Activated T-helper 17 cell treated with anti-CD3 and anti-CD28 coated beads, Interleukin-2, amount 50 U/mL, for 72 hours (primary cell): ENCODE data around the gene CUL4A. TPM values are rescaled to one million over a fixed set of nuclear protein-coding genes. Genes with fewer than 3 reads are reported as not detected.

ENCODE experiments used
- ATAC-seq: fragments of 150-1000 bp; cut with Tn5 transposase; replicated peaks from 2 replicates; pipeline ENCODE4 v1.10.0; 2021; ENCODE audit warnings: mild to moderate bottlenecking, moderate library complexity
- H3K27ac Mint-ChIP-seq: one replicate; pipeline ENCODE4 v1.8.0; 2022; ENCODE audit warnings: mixed read lengths
- H3K27me3 Mint-ChIP-seq: one replicate; pipeline ENCODE4 v1.8.0; 2022; ENCODE audit warnings: mixed read lengths
- H3K36me3 Mint-ChIP-seq: one replicate; pipeline ENCODE4 v1.8.0; 2022; ENCODE audit warnings: low read depth, mild to moderate bottlenecking, mixed read lengths
- H3K4me1 Mint-ChIP-seq: one replicate; pipeline ENCODE4 v1.8.0; 2022; ENCODE audit warnings: mixed read lengths
- H3K4me3 Mint-ChIP-seq: one replicate; pipeline ENCODE4 v1.8.0; 2022; ENCODE audit warnings: mild to moderate bottlenecking, mixed read lengths
- H3K9me3 Mint-ChIP-seq: one replicate; pipeline ENCODE4 v1.8.0; 2022; ENCODE audit warnings: mixed read lengths
- total RNA-seq, 2 donors: library from RNA; stranded (reverse); gene quantifications; one replicate each; pipeline ENCODE4 v1.2.3, GENCODE V29; 2022

Gene CUL4A
- total RNA-seq, 2 donors from 2014 or later = 98.9 to 100 TPM

DNA sequence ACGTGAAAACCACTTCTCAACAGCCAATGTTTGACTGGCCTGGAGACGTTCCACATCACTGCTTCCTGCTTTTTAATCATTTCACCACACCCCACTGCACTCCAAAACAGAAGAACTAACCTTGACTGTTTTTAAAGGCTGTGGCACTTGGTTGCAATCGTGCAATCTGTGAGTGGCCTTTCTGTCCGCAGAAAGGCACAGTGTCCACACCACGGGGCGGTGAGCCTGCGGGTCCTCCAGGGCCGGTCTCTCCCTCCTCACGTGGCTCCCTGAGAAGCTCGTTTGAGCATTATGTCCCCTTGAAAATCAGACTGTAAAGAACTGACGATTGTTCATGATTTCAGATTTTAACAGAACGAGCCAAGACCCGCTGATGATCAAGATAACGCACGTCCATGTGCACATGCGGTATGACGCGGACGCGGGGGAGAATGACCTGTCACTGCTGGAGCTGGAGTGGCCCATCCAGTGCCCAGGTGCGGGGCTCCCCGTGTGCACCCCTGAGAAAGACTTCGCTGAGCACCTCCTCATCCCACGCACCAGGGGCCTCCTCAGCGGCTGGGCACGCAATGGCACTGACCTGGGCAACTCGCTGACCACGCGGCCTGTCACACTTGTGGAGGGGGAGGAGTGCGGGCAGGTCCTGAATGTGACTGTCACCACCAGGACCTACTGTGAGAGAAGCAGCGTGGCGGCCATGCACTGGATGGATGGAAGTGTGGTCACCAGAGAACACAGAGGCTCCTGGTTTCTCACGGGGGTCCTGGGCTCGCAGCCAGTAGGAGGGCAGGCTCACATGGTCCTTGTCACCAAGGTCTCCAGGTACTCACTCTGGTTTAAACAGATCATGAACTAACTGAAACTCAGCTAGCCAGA, 37.9 kb upstream of the CUL4A start:
- H3K9me3 Mint-ChIP-seq = peaks cover 4% of the 10 kb centered on the region
- peaks cover 6% of the 10 kb centered on the region for H3K4me1 Mint-ChIP-seq
- H3K27me3 Mint-ChIP-seq = no peaks in the 10 kb centered on the region
- H3K36me3 Mint-ChIP-seq = peaks cover 82% of the 10 kb centered on the region
- ATAC-seq = no peak
- no peak overlapping the region for H3K27ac Mint-ChIP-seq
- no peak overlapping the region for H3K4me3 Mint-ChIP-seq

- no peaks in the 10 kb centered on the region for H3K27me3 Mint-ChIP-seq
- no peak for ATAC-seq
- H3K9me3 Mint-ChIP-seq = peaks cover 4% of the 10 kb centered on the region
- peaks cover 90% of the 10 kb centered on the region for H3K36me3 Mint-ChIP-seq
- H3K27ac Mint-ChIP-seq = no peak overlapping the region
- no peak overlapping the region for H3K4me3 Mint-ChIP-seq
- H3K4me1 Mint-ChIP-seq = peaks cover 6% of the 10 kb centered on the region
These were observed 36.9 kb upstream of the CUL4A start for GRCh38 chr13:113172419-113172926.

DNA sequence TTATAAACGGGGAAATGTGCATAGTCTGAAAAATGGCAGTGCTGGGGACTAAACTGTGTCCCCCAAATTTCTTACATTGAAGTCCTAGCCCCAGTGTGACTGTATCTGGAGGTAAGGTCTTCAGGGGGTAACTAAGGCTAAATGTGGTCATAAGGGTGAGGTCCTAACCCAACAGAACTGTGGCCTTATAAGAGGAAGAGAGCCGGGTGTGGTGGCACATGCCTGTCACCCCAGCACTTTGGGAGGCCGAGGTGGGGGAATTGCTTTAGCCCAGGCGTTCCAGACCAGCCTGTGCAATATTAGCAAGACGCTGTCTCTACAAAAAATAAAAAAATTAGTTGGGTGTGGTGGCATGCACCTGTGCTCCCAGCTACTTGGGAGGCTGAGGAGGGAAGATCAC, 33.1 kb upstream of the CUL4A start:
- Mint-ChIP-seq H3K9me3 (no peaks in the 10 kb centered on the region), H3K27me3 (no peaks in the 10 kb centered on the region), H3K4me3 (peak overlapping the region; percentile 67), H3K36me3 (peaks cover 95% of the 10 kb centered on the region), H3K4me1 (peaks cover 10% of the 10 kb centered on the region), H3K27ac (peak overlapping the region; percentile 79)
- ATAC-seq = peak; percentile 92

GRCh38 chr13:113176822-113177221, 32.6 kb upstream of the CUL4A start:
- Mint-ChIP-seq H3K36me3 (peaks cover 95% of the 10 kb centered on the region), H3K27me3 (no peaks in the 10 kb centered on the region), H3K4me1 (peaks cover 10% of the 10 kb centered on the region), H3K9me3 (no peaks in the 10 kb centered on the region), H3K27ac (peak overlapping the region; percentile 79), H3K4me3 (peak overlapping the region; percentile 67)
- ATAC-seq = no peak

GRCh38 chr13:113178070-113178895, 31.1 kb upstream of the CUL4A start:
- Mint-ChIP-seq H3K9me3 (no peaks in the 10 kb centered on the region), H3K27ac (no peak overlapping the region), H3K4me1 (peaks cover 10% of the 10 kb centered on the region), H3K4me3 (no peak overlapping the region), H3K36me3 (peaks cover 97% of the 10 kb centered on the region), H3K27me3 (no peaks in the 10 kb centered on the region)
- ATAC-seq = no peak

DNA sequence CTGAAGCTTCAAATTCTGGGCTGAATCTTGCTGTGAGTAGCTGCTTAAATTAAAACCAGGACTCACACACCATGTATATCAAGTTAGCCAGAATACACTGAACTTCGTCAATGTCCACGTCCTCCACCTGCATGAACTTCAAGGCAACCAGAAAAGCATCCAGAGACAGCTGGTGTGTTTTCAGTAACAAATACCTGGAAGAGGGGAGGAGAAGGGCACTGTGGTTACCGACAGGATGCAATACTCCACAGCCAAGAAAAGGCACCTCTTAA, 30.6 kb upstream of the CUL4A start:
- Mint-ChIP-seq H3K4me3 (no peak overlapping the region), H3K27ac (no peak overlapping the region), H3K9me3 (no peaks in the 10 kb centered on the region), H3K27me3 (no peaks in the 10 kb centered on the region), H3K4me1 (peaks cover 10% of the 10 kb centered on the region), H3K36me3 (peaks cover 98% of the 10 kb centered on the region)
- ATAC-seq = no peak

DNA sequence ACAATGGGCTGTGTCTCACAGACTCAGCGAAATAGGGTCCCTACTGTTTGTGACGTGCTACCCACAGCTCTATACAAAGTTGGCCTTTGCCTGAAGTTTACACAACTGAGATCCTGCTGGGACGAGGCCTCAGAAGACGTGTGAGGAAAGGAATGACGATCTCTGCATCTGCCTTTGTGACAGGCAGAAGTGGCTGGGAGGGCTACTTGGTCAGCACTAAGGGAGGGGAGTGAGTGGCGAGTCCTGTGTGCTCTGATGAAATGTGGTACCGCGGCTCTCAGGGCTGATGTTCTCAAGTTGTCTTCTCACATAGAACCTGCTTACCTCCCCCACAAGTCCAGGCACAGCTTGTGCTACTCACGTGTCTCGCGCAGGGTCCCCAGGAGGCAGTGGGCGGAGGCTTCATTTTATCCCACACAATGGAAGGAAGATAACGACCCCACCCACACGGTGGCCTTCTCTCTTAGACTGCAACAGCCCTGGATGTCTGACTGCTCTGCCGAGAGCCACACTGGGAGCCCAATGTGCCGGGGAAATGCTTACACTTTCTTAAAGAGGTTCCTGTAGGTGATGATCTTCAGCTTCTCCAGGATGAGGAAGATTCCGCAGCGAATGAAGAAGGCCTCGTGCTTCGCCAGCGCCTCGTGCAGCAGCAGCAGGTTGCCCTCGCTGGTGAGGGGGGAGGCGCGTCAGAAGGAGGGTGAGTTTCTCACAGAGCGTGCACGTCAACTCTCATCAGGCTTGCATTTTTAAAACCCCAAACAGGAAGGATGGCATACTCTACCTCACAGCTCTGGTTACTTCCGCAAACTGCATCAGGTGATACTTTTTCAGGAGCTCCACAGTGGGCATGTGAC, 29.8 kb upstream of the CUL4A start:
- Mint-ChIP-seq H3K27ac (peak overlapping the region; percentile 50), H3K4me3 (peak overlapping the region; percentile 50), H3K9me3 (no peaks in the 10 kb centered on the region), H3K4me1 (peaks cover 10% of the 10 kb centered on the region), H3K36me3 (peaks cover 98% of the 10 kb centered on the region), H3K27me3 (no peaks in the 10 kb centered on the region)
- peak; percentile 28 for ATAC-seq

GRCh38 chr13:113182046-113182445, 27.4 kb upstream of the CUL4A start:
- H3K9me3 Mint-ChIP-seq = no peaks in the 10 kb centered on the region
- peaks cover 100% of the 10 kb centered on the region for H3K36me3 Mint-ChIP-seq
- no peaks in the 10 kb centered on the region for H3K27me3 Mint-ChIP-seq
- H3K27ac Mint-ChIP-seq = no peak overlapping the region
- H3K4me3 Mint-ChIP-seq = peak overlapping the region; percentile 50
- peaks cover 16% of the 10 kb centered on the region for H3K4me1 Mint-ChIP-seq
- ATAC-seq = no peak

DNA sequence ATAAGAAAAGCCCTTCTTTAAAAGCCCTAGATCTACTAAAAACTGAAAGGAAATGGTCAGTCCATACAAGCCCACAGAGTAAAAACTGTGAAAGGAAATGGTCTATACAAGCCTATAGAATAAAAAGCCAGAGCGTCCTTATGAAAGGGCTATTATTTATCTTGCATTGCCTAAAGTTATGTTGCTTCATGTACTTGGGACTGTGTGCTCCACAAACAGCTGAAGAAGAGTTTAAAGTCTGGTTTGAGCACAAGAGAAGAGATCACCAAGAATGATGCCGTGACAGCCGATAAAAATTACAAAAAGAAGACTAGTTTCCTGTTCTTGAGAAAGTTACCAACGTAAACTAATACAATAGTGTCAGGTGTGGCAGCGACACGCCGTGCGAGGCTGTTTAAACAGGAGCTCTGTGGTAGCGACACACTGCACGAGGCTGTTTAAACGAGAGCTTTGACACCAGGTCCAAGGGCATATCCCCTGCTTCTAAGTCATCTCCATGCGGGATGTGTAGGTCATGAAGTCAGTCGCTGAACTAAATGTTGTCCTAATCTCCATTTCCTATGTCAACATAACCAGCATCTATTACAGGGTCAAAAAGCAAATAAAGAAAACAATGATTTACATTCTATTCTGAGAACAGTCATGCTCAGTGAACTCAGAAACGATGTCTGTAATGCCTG, 25.8 kb upstream of the CUL4A start:
- Mint-ChIP-seq H3K4me1 (peaks cover 18% of the 10 kb centered on the region), H3K4me3 (peak overlapping the region; percentile 90), H3K27ac (peak overlapping the region; percentile 26), H3K36me3 (peaks cover 100% of the 10 kb centered on the region), H3K27me3 (no peaks in the 10 kb centered on the region), H3K9me3 (no peaks in the 10 kb centered on the region)
- no peak for ATAC-seq

GRCh38 chr13:113184568-113185440, 24.6 kb upstream of the CUL4A start:
- H3K27ac Mint-ChIP-seq = peak overlapping the region; percentile 88
- ATAC-seq = no peak
- H3K4me1 Mint-ChIP-seq = peaks cover 26% of the 10 kb centered on the region
- no peaks in the 10 kb centered on the region for H3K9me3 Mint-ChIP-seq
- peaks cover 100% of the 10 kb centered on the region for H3K36me3 Mint-ChIP-seq
- H3K27me3 Mint-ChIP-seq = no peaks in the 10 kb centered on the region
- H3K4me3 Mint-ChIP-seq = peak overlapping the region; percentile 90

DNA sequence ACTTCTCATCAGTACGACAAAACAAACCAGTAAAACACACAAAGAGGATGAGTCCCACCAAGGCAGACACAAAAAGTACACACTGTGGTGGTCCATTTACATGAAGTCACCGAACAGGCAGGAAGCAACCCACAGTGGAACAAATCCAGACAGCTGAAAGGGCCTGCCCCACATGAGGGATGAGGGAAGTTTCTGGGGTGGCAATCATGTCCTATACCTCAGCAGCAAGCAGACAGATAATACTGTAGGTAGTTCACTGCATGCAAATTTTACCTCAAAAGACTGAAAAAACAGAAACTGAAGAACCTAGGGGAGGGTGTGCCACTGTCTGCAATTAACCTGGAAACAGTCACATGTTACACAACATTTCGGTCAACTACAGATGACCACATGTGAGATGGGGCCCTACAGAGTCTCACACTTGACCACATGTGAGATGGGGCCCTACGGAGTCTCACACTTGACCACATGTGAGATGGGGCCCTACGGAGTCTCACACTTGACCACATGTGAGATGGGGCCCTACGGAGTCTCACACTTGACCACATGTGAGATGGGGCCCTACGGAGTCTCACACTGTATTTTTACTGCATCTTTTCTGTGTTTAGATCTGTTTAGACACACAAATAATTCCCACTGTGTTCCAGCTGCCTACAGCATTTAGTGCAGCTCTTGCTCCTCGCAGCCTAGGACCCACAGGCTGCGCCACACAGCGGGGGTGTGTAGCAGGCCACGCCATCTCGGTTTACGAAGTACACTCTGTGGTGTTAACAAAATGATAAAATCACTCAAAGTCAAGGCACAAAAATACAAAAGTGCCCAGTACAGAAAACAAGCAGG, 23.1 kb upstream of the CUL4A start:
- H3K27me3 Mint-ChIP-seq = no peaks in the 10 kb centered on the region
- peaks cover 26% of the 10 kb centered on the region for H3K4me1 Mint-ChIP-seq
- peaks cover 100% of the 10 kb centered on the region for H3K36me3 Mint-ChIP-seq
- no peaks in the 10 kb centered on the region for H3K9me3 Mint-ChIP-seq
- H3K4me3 Mint-ChIP-seq = peak overlapping the region; percentile 90
- ATAC-seq = peak; percentile 76
- H3K27ac Mint-ChIP-seq = peak overlapping the region; percentile 88

DNA sequence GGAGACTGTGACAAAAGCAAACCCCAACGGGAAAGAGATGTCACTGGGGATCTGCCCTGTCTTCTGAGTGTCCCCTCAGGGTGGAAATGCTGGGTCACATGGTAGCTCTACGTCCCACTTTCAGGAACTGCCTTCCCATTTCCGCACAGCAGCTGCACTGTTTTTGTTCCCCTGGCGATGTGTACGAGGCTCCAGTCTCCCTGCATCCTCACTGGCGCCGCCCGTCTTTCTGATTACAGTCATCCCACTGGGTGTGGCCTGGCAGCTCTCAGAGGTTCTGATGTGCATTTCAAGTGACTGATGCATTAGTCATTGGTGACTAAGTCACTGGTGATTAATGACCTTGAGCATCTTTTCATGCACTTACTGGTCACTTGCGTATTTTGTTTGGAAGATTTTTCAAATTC, 22.1 kb upstream of the CUL4A start:
- H3K27me3 Mint-ChIP-seq = no peaks in the 10 kb centered on the region
- peak; percentile 85 for ATAC-seq
- H3K9me3 Mint-ChIP-seq = no peaks in the 10 kb centered on the region
- peaks cover 26% of the 10 kb centered on the region for H3K4me1 Mint-ChIP-seq
- peak overlapping the region; percentile 90 for H3K4me3 Mint-ChIP-seq
- H3K36me3 Mint-ChIP-seq = peaks cover 100% of the 10 kb centered on the region
- peak overlapping the region; percentile 88 for H3K27ac Mint-ChIP-seq
